Hair follicular keratinocyte (primary cell): ENCODE measurements around the gene EBPL. TPM values are rescaled to one million over a fixed set of nuclear protein-coding genes. Genes with fewer than 3 reads are reported as not detected.

Source experiments
- total RNA-seq: library from RNA; depleted of rRNA; stranded (reverse); fragments of >200 nt; gene quantifications from 2 replicates; pipeline ENCODE4 v1.2.3, GENCODE V29; 2015

EBPL gene
- 65.2 and 115 TPM in 2 replicates for total RNA-seq

DNA sequence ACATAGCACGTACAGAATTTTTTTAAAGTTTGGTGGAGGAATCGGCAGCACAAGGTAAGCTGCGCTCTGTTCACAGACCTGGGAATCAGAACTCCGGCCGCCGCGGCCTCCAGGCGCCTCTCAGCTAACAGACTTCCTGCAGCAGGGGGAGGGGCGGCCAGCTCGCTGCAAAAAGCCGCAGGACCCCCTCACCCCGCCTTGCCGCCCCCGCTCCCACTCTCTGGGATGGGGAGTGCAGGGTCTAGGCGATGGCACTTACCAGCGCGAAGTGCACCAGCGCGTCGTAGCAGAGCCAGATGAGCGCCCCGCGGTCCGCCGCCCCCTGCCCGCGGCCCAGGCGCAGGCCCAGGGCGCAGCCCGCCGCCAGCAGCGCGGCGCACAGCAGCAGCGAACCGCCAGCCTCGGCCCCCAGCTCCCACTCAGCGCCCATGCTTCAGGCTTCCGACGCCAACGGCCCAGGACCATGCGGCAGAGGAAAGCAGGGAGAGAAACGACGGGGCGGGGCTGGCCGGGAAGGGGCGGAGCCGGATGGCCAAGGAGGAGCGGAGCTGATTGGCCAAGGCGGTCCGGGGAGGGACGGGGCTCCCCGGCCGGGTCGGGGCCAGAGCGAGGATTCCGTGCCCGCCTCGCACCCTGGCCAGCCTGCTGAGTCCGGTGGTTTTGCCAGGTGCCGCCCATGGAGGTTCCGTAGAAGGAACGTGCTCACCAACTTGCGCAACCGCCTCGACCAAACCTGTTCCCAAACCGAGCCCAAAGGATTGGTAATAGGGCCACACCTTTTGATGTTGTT is at the start of gene EBPL:
TSS of gene EBPL (minus strand) at position 492 of the 790 bp plus-strand sequence. CDS start at position 430, 62 bp downstream.

DNA sequence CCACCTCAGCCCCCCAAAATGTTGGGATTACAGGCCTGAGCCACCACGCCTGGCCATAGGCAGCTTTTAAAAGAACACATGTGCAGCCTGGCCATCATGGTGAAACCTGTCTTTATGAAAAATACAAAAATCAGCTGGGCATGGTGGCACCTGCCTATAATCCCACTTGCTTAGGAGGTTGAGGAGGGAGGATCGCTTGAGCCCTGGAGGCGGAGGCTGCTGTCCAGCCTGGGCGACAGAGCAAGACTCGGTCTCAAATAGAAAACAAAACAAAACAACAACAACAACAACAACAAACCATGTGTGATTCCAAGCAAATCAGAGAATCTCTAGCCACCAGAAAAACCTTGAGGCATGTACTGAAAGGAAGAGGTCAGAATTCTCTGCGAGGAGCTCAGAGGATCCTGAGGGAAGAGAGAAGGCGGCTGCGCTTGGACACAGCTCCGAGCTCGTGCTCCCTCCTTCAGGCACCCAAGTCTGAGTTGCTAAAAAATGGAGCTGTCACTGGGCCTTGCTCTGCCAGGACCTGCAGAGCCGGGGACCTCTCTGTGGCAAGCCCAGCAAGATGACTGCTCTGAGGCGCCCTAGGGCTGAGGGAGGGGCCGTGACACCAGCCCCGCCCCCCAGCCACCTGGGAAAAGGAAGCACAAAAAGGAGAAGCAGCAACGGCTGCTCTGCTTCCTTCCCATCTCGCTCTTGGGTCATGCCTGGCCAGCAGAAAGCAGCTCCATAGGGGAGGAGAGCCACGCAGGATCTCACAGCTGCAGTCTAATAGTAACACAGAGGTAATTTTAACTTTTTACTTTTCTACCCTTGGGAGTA is 63.2 kb downstream of the EBPL start, which contains the start of gene ARL11:
TSS of gene ARL11 (plus strand) at position 677 of the 822 bp plus-strand sequence. CDS start 1,941 bp downstream, outside the sequence.

Other genes starting within 250 kb of the EBPL start
- gene CAB39L, start 247.4 kb downstream of the EBPL start, total RNA-seq: 5.9 and 6.2 TPM in 2 replicates
- gene SETDB2, start 247.2 kb downstream of the EBPL start, total RNA-seq: 2.5 and 3.6 TPM in 2 replicates
- gene PHF11, start 195.5 kb downstream of the EBPL start, total RNA-seq: 14.0 and 16.3 TPM in 2 replicates
- 16.3 and 18.0 TPM in 2 replicates for gene RCBTB1, start 105.9 kb downstream of the EBPL start, total RNA-seq
- 0.08 TPM in 1 of 2 replicates, not detected in the other for gene ARL11, start 63.0 kb downstream of the EBPL start, total RNA-seq
- 20.8 and 22.6 TPM in 2 replicates for gene KPNA3, start 101.2 kb upstream of the EBPL start, total RNA-seq
- gene SPRYD7, start 244.9 kb upstream of the EBPL start, total RNA-seq: 7.9 and 8.3 TPM in 2 replicates